HG03135 (cell line): ENCODE results near the gene TBX19.

Source experiments
- ATAC-seq: cut with Tn5 transposase; IDR thresholded peaks from one replicate; pipeline ENCODE4 v1.9.1; 2021; ENCODE audit warnings: mild to moderate bottlenecking, moderate library complexity; ENCODE audit not compliant: unreplicated experiment

TBX19 gene

GRCh38 chr1:168279253-168279652, 1.4 kb upstream of the TBX19 start:
- no peak for ATAC-seq

GRCh38 chr1:168281603-168282325, 1.1 kb downstream of the TBX19 start:
- ATAC-seq = no peak

GRCh38 chr1:168285521-168285790, 4.8 kb downstream of the TBX19 start:
- no peak for ATAC-seq

- no peak for ATAC-seq
These were observed 5.6 kb downstream of the TBX19 start for GRCh38 chr1:168285971-168286927.

- no peak for ATAC-seq
These were observed 6.6 kb downstream of the TBX19 start for GRCh38 chr1:168287237-168287664.

- no peak for ATAC-seq
These were observed 7.8 kb downstream of the TBX19 start for GRCh38 chr1:168288311-168289052.

GRCh38 chr1:168291222-168291837, 10.7 kb downstream of the TBX19 start:
- no peak for ATAC-seq

- no peak for ATAC-seq
These were observed 12.7 kb downstream of the TBX19 start for GRCh38 chr1:168293356-168293755.

- ATAC-seq = no peak
These were observed 14.9 kb downstream of the TBX19 start for GRCh38 chr1:168295411-168296114.

- no peak for ATAC-seq
These were observed 16.5 kb downstream of the TBX19 start for GRCh38 chr1:168297019-168297730.

GRCh38 chr1:168298446-168298845, 17.8 kb downstream of the TBX19 start:
- no peak for ATAC-seq

GRCh38 chr1:168300626-168301025, 19.9 kb downstream of the TBX19 start:
- no peak for ATAC-seq

GRCh38 chr1:168301664-168302320, 21.1 kb downstream of the TBX19 start:
- no peak for ATAC-seq

GRCh38 chr1:168303716-168304540, 23.3 kb downstream of the TBX19 start:
- no peak for ATAC-seq

- no peak for ATAC-seq
These were observed 24.2 kb downstream of the TBX19 start for GRCh38 chr1:168304865-168305264.

- ATAC-seq = no peak
These were observed 32.3 kb downstream of the TBX19 start for GRCh38 chr1:168312718-168313604.

- ATAC-seq = no peak
These were observed 35.5 kb downstream of the TBX19 start for GRCh38 chr1:168316142-168316541.
